Memory B cell (primary cell): ENCODE results near the gene RAB11FIP4.

Experiments used
- ATAC-seq: fragments of 150-1000 bp; cut with Tn5 transposase; 2 replicates; pipeline ENCODE4 v1.10.0; 2021; ENCODE audit warnings: low read depth, mild to moderate bottlenecking, moderate library complexity
- DNase-seq, 2 donors: peaks; one replicate each; pipeline ENCODE4 v3.0.0; 2022; ENCODE audit warnings: low spot score in 2 of 2
- H3K27ac Mint-ChIP-seq: one replicate; pipeline ENCODE4 v1.8.0; 2022; ENCODE audit warnings: mild to moderate bottlenecking, moderate library complexity, mixed read lengths
- H3K27me3 Mint-ChIP-seq: one replicate; pipeline ENCODE4 v1.8.0; 2022; ENCODE audit warnings: mixed read lengths
- H3K36me3 Mint-ChIP-seq: one replicate; pipeline ENCODE4 v1.8.0; 2022; ENCODE audit warnings: mild to moderate bottlenecking, mixed read lengths
- H3K4me1 Mint-ChIP-seq: one replicate; pipeline ENCODE4 v1.8.0; 2022; ENCODE audit warnings: mixed read lengths
- H3K4me3 Mint-ChIP-seq: one replicate; pipeline ENCODE4 v1.8.0; 2022; ENCODE audit warnings: mild to moderate bottlenecking, moderate library complexity, mixed read lengths
- H3K9me3 Mint-ChIP-seq: one replicate; pipeline ENCODE4 v1.8.0; 2022; ENCODE audit warnings: mixed read lengths

RAB11FIP4 gene

GRCh38 chr17:31459716-31460115, 68.2 kb downstream of the RAB11FIP4 start:
- no peak overlapping the region for H3K4me3 Mint-ChIP-seq
- no peaks in the 10 kb centered on the region for H3K36me3 Mint-ChIP-seq
- H3K27me3 Mint-ChIP-seq = peaks cover 4% of the 10 kb centered on the region
- no peaks in the 10 kb centered on the region for H3K4me1 Mint-ChIP-seq
- no peak for ATAC-seq
- no peaks in the 10 kb centered on the region for H3K9me3 Mint-ChIP-seq
- DNase-seq = no peak
- H3K27ac Mint-ChIP-seq = no peak overlapping the region

GRCh38 chr17:31460226-31460721, 68.8 kb downstream of the RAB11FIP4 start:
- DNase-seq (no peak), ATAC-seq (no peak)
- H3K36me3 Mint-ChIP-seq = no peaks in the 10 kb centered on the region
- no peak overlapping the region for H3K4me3 Mint-ChIP-seq
- H3K27me3 Mint-ChIP-seq = peaks cover 4% of the 10 kb centered on the region
- no peak overlapping the region for H3K27ac Mint-ChIP-seq
- no peaks in the 10 kb centered on the region for H3K9me3 Mint-ChIP-seq
- H3K4me1 Mint-ChIP-seq = no peaks in the 10 kb centered on the region

- H3K27me3 Mint-ChIP-seq = peaks cover 4% of the 10 kb centered on the region
- DNase-seq (no peak), ATAC-seq (no peak)
- no peaks in the 10 kb centered on the region for H3K9me3 Mint-ChIP-seq
- H3K27ac Mint-ChIP-seq = no peak overlapping the region
- H3K36me3 Mint-ChIP-seq = no peaks in the 10 kb centered on the region
- H3K4me1 Mint-ChIP-seq = no peaks in the 10 kb centered on the region
- no peak overlapping the region for H3K4me3 Mint-ChIP-seq
These were observed 69.8 kb downstream of the RAB11FIP4 start for GRCh38 chr17:31461227-31461810.

- H3K4me1 Mint-ChIP-seq = no peaks in the 10 kb centered on the region
- peaks cover 4% of the 10 kb centered on the region for H3K27me3 Mint-ChIP-seq
- ATAC-seq = no peak
- no peak overlapping the region for H3K27ac Mint-ChIP-seq
- no peak overlapping the region for H3K4me3 Mint-ChIP-seq
- DNase-seq = no peak
- H3K36me3 Mint-ChIP-seq = no peaks in the 10 kb centered on the region
- H3K9me3 Mint-ChIP-seq = no peaks in the 10 kb centered on the region
These were observed 70.8 kb downstream of the RAB11FIP4 start for GRCh38 chr17:31462261-31462660.

GRCh38 chr17:31466096-31466760, 74.8 kb downstream of the RAB11FIP4 start:
- H3K9me3 Mint-ChIP-seq = no peaks in the 10 kb centered on the region
- H3K27ac Mint-ChIP-seq = no peak overlapping the region
- peaks cover 3% of the 10 kb centered on the region for H3K4me1 Mint-ChIP-seq
- H3K4me3 Mint-ChIP-seq = no peak overlapping the region
- H3K36me3 Mint-ChIP-seq = no peaks in the 10 kb centered on the region
- H3K27me3 Mint-ChIP-seq = peaks cover 1% of the 10 kb centered on the region
- DNase-seq (no peak), ATAC-seq (no peak)

- H3K4me3 Mint-ChIP-seq = no peak overlapping the region
- no peaks in the 10 kb centered on the region for H3K9me3 Mint-ChIP-seq
- H3K36me3 Mint-ChIP-seq = no peaks in the 10 kb centered on the region
- no peak for ATAC-seq
- no peak overlapping the region for H3K27ac Mint-ChIP-seq
- peaks cover 4% of the 10 kb centered on the region for H3K4me1 Mint-ChIP-seq
- H3K27me3 Mint-ChIP-seq = peaks cover 1% of the 10 kb centered on the region
- DNase-seq = no peak
These were observed 76.2 kb downstream of the RAB11FIP4 start for GRCh38 chr17:31467502-31468256.

GRCh38 chr17:31469959-31470358, 78.5 kb downstream of the RAB11FIP4 start:
- H3K27ac Mint-ChIP-seq = no peak overlapping the region
- H3K4me1 Mint-ChIP-seq = peaks cover 7% of the 10 kb centered on the region
- H3K9me3 Mint-ChIP-seq = no peaks in the 10 kb centered on the region
- no peak for DNase-seq
- no peak overlapping the region for H3K4me3 Mint-ChIP-seq
- H3K27me3 Mint-ChIP-seq = no peaks in the 10 kb centered on the region
- no peak for ATAC-seq
- H3K36me3 Mint-ChIP-seq = no peaks in the 10 kb centered on the region

GRCh38 chr17:31470592-31470991, 79.1 kb downstream of the RAB11FIP4 start:
- no peaks in the 10 kb centered on the region for H3K36me3 Mint-ChIP-seq
- no peak overlapping the region for H3K4me3 Mint-ChIP-seq
- H3K9me3 Mint-ChIP-seq = no peaks in the 10 kb centered on the region

GRCh38 chr17:31472137-31472536, 80.7 kb downstream of the RAB11FIP4 start:
- Mint-ChIP-seq H3K36me3 (no peaks in the 10 kb centered on the region), H3K4me3 (no peak overlapping the region), H3K27me3 (no peaks in the 10 kb centered on the region), H3K4me1 (peaks cover 8% of the 10 kb centered on the region), H3K9me3 (no peaks in the 10 kb centered on the region), H3K27ac (no peak overlapping the region)
- DNase-seq = no peak
- ATAC-seq = no peak

More at GRCh38 chr17:31470592-31470991, 79.1 kb downstream of the RAB11FIP4 start:
- DNase-seq (no peak), ATAC-seq (no peak)
- Mint-ChIP-seq H3K27me3 (no peaks in the 10 kb centered on the region), H3K27ac (no peak overlapping the region), H3K4me1 (peaks cover 8% of the 10 kb centered on the region)

GRCh38 chr17:31475378-31476162, 84.1 kb downstream of the RAB11FIP4 start:
- no peak for DNase-seq
- peaks cover 6% of the 10 kb centered on the region for H3K4me1 Mint-ChIP-seq
- no peak for ATAC-seq
- no peaks in the 10 kb centered on the region for H3K36me3 Mint-ChIP-seq
- H3K27me3 Mint-ChIP-seq = no peaks in the 10 kb centered on the region
- no peak overlapping the region for H3K27ac Mint-ChIP-seq
- H3K9me3 Mint-ChIP-seq = no peaks in the 10 kb centered on the region
- no peak overlapping the region for H3K4me3 Mint-ChIP-seq

GRCh38 chr17:31476525-31477416, 85.3 kb downstream of the RAB11FIP4 start:
- Mint-ChIP-seq H3K9me3 (no peaks in the 10 kb centered on the region), H3K27ac (no peak overlapping the region), H3K27me3 (no peaks in the 10 kb centered on the region), H3K4me1 (peaks cover 4% of the 10 kb centered on the region), H3K36me3 (no peaks in the 10 kb centered on the region), H3K4me3 (no peak overlapping the region)
- ATAC-seq (no peak), DNase-seq (no peak)

- DNase-seq (no peak), ATAC-seq (no peak)
- no peak overlapping the region for H3K27ac Mint-ChIP-seq
- H3K4me1 Mint-ChIP-seq = peaks cover 4% of the 10 kb centered on the region
- no peaks in the 10 kb centered on the region for H3K9me3 Mint-ChIP-seq
- H3K27me3 Mint-ChIP-seq = no peaks in the 10 kb centered on the region
- no peaks in the 10 kb centered on the region for H3K36me3 Mint-ChIP-seq
- H3K4me3 Mint-ChIP-seq = no peak overlapping the region
These were observed 86.1 kb downstream of the RAB11FIP4 start for GRCh38 chr17:31477417-31478055.

GRCh38 chr17:31479062-31479408, 87.6 kb downstream of the RAB11FIP4 start:
- H3K36me3 Mint-ChIP-seq = no peaks in the 10 kb centered on the region
- no peak overlapping the region for H3K4me3 Mint-ChIP-seq

More at GRCh38 chr17:31479062-31479408, 87.6 kb downstream of the RAB11FIP4 start:
- Mint-ChIP-seq H3K27me3 (no peaks in the 10 kb centered on the region), H3K9me3 (no peaks in the 10 kb centered on the region), H3K27ac (no peak overlapping the region), H3K4me1 (peaks cover 4% of the 10 kb centered on the region)
- no peak for ATAC-seq
- no peak for DNase-seq
